Suppressor macrophage (primary cell): ENCODE data around the gene NUP205.

Experiments
- DNase-seq, 4 experiments: peaks; one replicate each; pipeline ENCODE4 v3.0.0-alpha.2; 2020 to 2022

NUP205 gene

DNA sequence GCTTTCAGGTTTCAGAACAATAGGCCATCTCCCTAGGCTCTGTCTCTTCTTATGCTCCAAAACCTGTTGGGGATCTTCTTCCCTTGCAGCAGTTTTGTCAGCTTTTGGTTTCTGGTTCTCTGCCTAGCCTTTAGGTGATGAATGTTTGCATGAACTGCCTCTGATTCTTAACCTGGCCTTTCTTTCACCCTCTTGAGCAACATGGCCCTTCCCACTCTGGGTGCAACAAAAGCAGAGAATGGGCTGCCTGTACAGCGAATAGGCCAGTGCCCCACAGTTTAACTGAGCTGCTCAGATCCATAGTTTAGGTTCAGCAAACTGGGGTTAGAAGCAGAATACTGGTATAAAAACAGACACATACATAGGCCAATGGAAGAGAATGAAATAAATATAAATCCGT lies 18.1 kb upstream of the NUP205 start:
- no peak for DNase-seq

DNA sequence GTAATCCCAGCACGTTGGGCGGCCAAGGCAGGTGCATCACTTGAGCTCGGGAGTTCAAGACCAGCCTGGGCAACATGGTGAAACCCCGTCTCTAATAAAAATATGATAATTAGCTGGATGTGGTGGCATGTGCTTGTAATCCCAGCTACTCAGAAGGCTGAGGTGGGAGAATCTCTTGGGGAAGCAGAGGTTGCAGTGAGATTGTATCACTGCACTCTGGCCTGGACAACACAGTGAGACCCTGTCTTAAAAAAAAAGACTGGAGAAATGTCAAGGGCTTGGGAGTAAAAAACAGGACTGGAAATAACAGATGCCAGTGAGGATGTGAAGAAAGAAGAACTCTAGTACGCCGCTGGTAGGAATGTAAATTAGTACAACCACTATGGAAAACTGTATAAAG lies 16.7 kb upstream of the NUP205 start:
- DNase-seq = no peak

DNA sequence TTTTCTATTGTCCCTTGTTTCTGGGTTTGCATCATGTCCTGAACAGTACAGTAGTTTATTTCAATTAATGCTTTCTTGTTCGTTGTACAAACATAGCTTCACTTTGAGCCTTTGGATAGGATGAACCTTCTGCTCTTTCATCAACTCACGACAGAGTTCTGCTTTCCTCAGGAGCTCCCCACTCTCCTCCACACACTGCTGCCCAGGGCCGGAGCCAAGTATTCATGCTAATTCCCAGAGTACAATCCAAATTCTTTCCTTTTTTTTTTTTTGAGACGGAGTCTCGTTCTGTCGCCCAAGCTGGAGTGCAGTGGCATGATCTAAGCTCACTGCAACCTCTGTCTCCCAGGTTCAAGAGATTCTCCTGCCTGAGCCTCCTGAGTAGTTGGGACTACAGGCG lies 7.5 kb upstream of the NUP205 start:
- no peak for DNase-seq

DNA sequence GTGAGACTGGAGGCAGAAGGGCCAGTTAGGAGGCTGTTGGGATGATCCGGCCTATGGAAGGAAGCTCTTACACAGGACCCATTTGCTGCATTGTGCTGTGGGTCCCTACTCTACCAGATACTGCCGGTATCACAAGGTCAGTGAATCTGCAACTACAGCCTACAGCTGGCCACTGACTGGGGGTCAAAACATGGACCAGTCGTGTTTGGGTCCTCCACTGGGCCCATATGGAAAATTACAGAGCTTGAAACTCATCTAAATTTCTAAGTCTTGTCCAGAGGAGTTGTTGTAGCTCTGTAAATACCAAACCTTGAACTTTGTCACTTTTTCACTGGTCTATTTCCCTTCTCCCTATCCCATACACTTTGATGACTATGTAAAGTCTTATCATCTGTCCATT lies 5.6 kb upstream of the NUP205 start:
- DNase-seq = no peak

DNA sequence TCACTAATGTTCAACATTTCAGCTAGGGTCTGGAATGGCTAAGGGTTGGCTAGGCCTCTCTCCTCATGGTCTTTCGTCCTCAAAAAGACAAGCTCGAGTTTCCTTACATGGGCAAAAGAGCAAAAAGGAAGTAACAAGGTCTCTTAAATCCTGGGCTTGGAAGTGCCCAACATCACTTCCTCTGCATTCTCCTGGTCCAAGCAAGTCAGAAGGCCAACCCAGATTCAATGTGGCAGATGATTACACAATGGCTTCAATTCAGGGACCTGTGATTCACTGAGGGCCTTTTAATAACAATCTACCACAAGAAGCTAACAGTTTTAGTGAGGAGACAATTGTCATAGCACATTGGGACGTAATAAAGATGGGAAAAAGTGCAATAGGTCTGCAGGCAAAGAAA lies 4.4 kb upstream of the NUP205 start:
- peak; percentile 18 to 62 (median 43) for DNase-seq

DNA sequence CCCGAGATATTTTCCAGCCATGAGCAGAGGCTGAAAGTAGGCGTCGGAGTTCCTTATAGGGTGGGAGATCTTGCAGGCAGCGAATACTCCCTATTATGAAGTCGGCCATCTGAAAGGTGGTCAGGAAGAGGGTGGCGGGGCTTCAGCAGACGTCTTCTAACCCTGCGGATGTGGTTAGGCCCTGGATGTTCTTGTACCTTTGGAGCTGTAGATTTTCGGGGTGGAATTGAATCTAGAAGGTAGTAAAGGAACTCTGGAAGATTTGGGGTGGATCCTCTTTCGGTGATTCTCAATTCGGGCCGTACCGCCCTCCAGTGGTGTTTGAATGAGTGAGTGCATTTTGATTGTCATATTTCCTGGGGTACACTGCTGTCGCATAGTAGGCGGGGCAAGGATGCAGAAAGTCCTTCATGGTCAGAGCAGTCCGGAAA lies 635 bp downstream of the NUP205 start:
- peak; percentile 77 to 82 (median 80) for DNase-seq

DNA sequence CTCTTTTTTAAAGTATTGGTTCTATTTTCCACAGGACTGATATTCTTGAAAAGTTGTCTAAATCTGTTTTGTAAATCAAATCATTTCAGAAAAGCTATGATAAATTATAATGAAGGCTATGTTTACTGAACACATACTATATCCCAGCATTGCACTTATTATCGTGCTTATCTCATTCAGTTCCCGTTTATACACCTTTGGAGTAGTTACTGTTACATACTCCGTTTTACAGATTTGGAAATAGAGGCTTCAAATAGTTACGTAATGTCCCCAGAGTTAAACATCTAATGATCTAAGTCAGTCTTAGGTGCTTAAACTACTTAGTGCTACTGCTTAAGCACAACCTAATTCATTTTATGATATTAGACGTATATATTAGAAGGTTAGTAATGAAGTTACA lies 1.2 kb downstream of the NUP205 start:
- DNase-seq = no peak

DNA sequence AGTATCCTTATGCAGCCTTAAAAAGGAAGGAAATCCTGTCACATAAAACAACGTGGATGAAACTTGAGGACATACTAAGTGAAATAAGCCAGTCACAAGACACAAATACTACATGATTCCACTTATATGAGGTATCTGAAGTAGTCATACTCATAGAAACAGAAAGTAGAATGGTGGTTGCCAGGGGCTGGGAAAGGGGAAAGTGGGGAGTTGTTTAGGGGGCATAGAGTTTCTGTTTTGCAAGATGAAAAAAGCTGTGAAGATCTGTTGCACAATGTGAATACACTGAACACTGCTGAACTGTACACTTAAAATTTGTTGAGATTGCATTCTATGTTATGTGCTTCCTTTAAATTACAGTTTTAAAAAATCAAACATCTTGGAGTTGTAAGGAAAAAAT lies 2.9 kb downstream of the NUP205 start:
- peak in 3 of 4 experiments; percentile 18 to 43 (median 34) for DNase-seq

DNA sequence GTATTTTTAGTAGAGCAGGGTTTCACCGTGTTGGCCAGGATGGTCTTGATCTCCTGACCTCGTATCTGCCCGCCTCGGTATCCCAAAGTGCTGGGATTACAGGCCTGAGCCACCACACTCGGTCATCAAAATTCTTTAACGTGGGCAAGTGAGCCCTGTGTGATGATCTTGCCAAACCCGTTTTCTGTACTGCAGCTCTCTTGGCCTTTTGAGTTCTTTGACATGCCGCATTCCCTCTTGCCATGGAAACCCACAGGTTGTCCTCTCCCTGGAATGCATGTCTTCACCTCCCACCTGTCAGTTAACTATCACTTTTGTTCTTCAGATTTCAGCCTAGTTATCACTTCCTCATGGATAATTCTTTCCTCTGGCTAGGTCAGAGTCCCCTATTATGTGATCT lies 5.0 kb downstream of the NUP205 start:
- no peak for DNase-seq

DNA sequence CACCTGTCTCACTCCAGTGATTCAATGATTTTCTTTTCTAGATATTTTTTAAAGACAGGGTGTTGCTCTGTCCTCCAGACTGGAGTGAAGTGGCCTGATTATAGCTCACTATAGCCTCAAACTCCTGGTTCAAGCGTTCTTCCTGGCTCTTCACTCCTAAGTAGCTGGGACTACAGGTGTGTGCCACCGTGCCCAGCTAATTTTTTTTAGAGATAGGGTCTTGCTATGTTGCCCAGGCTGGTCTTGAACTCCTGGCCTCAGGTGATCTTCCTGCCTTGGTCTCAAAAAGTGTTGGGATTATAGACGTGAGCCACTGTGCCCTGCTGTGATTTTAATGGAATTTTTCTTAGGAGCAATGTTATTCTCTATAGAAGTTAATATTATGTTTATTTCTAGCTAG lies 14.1 kb downstream of the NUP205 start:
- no peak for DNase-seq

DNA sequence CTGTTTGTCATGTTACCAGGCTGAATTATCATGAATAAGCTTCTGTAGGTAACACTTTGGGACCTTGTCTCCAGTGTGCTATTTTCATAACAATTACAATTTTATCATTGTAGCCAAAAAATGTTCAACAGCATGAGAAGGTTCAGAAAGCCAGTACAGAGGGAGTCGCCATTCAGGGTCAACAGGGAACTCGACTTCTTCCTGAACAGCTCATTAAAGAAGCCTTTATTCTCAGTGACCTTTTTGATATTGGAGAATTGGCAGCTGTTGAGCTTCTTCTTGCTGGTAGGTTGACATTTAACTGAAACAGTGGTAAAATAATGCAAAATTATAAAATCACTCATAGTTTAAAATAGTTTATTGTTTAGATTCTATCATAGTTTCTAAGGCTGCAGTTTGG lies 15.8 kb downstream of the NUP205 start:
- no peak for DNase-seq

DNA sequence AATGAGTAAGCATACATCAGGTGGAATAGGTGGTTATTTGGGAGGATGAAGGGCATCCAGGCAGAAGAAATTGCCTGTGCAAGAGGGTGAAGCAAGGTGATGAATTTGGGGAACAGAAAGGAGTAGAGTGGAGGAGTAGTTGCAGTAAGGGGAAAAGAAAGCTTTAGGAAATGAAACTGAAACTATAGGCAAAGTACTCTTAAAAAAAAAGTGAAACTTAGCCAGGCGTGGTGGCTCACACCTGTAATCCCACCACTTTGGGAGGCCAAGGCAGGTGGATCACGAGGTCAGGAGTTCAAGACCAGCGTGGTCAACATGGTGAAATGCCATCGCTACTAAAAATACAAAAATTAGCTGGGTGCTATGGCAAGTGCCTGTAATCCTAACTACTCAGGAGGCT lies 17.6 kb downstream of the NUP205 start:
- DNase-seq = no peak

DNA sequence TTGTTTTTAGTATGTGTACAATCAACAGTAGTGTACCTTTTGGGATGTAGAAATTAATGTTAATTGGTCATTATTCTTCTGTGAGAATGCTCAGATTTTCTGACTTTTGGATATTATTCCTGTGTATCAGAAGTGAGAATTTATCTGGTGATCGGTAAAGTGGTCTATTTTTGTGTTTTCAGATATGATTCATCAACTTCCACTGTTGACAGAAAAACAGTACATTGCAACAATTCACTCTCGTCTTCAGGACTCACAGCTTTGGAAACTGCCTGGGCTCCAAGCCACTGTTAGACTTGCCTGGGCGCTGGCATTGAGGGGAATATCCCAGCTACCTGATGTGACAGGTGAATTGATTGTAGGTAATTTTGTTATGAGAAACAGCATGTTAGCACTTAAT lies 20.9 kb downstream of the NUP205 start:
- DNase-seq = no peak

DNA sequence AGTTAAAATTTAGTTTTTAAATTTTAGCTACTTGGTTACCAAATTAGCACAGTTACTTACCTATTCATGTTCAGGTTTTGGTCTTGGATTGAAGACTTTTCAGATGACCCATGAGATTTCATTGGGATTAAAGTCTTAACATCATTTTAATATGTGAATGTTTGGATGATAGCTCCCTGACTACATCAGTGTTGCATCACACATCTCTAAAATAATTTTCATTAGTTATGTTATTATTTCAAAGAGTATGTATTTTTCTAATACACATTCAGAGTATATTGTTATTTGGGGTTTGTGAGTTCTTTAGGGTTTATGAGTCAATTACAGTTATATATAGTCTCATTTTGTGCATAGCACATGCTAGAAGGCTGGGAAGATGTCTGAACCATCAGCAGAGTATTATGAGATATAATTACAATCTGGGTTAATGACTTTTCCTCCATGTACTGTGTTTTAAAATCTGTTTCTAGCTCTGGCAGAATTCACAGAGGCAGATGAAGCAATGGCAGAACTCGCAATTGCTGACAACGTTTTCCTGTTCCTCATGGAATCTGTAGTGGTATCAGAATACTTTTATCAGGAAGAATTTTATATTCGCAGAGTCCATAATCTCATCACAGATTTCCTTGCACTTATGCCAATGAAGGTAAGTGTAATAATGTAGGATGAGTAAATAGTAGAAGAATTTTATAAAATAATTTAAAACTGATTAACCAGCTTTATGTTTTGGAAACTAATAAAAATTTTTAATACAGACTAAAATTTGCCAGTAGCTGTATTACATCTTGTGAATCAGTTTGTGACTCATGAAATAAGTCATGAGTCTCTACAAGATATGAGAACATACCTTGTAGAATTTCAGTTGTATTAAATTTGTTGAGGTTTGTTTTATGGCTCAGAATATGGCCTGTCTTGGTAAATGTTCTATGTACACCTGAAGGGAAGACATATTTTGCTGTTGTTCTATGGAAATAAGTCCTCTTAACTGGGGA lies 26.9 kb downstream of the NUP205 start:
- no peak for DNase-seq

DNA sequence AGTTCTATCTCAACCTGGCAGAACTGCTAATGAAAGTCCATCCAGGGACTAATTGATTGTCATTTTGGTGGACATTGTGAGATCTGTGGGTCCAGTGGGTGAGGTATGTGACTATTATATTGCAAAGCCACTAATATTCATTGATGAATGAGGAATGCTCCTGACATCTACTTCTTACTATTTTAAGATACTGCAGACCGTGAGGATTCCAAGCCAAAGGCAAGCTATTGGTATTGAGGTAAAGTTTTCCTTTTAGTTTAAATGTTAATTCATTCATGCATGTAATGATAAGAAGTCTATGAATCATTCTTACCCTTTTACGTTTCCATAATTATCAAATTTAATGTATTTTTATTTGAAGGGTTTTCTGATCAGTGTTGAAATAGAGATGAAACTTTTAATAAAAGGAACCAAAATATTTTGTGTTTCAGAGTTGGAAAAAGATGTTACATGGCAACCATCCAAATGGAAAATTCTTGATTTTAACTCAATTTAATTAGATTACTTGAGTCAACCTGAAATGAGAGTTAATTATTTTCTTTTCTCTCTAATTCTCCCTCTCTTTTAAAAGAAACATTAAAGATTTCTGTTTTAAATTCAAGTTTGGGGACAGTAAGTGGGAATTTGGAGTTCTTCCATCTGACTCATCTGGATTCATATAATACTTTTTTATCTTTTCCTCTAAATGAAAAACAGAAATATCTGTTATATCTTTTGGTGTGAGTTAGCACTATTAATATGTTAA lies 39.6 kb downstream of the NUP205 start:
- DNase-seq = no peak

DNA sequence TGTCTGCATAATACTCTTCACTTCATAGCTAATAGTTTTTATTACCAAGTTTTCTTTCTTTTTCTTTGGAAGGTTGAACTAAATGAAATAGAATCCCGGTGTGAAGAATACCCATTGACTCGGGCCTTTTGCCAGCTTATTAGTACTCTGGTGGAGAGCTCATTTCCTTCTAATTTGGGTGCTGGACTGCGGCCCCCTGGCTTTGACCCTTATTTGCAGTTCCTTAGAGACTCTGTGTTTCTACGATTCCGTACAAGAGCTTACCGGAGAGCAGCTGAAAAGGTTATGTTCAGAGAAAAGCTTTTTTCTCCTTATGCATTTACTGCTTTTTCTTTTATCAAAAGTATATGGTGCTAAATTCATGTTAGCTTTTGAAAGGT lies 40.2 kb downstream of the NUP205 start:
- no peak for DNase-seq

DNA sequence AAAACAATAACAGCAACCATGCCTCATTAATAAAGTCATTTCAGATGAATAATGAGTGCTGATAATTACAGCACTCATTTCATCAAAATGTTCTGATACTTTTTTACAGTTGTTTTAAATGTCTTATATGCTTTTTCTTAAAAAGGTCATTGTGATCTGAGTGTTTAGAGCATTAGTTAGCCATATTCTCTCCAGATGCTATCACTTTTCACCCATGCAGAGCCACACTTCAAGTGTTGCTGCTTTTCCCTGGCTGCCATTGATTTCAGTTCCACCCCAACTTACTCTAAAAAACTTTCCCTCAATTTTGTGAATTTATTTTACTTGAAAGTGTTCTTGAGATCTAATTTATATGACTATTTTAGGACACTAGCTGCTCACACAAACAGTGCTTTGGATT lies 41.8 kb downstream of the NUP205 start:
- no peak for DNase-seq

DNA sequence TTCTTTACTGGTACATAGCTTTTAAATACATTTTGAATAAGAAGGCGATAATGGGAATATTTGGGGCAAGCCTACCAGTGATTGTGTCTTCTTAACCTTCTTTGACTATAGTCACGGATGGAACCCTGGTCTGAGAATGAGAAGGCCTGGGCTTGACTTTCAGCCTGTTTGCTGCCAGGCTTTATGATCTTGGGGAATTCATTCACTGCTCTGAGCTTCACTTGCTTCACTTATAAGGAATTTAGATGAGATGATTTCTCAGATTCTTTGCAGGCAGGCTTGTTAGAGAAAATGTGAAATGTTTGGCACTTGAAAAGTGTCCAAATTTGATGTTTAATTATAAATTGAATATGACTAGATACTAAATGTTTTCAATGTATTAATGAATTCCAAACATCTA lies 42.5 kb downstream of the NUP205 start:
- no peak for DNase-seq

DNA sequence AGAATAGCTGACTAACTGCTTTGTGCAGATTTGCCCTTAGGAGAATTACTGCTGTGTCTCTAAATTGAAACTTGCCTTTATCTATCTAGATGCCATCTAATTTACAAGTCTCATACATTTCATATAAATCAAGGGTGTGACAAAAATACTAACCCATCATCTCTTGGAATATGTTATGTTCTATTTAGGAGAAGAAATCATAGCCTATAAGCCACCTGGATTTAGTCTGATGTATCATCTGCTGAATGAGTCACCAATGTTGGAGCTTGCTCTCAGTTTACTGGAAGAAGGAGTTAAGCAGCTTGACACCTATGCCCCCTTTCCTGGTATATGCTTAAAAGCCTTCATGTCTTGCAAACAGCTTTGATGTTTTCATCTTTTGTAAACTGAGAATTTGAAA lies 43.5 kb downstream of the NUP205 start:
- no peak for DNase-seq

DNA sequence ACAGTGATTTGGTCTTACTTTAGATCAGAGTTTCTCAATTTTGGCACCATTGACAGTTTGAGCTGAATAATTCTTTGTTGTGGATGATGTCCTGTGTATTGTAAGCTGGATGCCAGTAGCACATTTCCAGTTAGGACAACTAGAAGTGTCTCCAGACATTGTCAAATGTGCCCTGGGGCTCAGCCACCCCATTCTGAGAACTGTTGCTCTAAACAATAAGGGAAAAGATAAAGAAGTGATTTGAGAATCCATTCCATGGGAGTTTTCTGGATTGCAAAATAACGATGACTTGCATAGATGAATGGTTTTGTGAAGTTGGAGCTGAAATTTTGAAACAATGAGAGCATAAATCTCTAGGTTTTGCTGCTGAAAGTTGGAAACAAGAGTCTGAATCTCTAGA lies 44.6 kb downstream of the NUP205 start:
- DNase-seq = no peak

DNA sequence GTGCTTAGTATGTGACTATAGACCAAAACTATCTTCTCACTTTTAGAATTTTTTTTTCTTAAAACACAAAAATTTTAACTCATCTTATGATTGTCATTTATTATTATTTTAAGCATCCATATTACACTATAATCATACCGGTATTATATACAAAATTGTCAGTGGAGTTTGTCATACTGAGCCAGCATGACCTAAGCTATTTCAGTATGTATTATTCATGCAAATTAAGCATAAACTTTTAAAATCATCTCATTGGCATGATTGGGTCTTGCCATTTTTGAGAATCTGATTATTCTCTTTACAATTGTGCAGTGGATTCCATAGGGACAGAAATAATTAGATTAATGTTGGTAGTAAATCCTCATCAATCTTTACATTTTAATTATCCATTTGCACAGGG lies 58.4 kb downstream of the NUP205 start:
- no peak for DNase-seq

DNA sequence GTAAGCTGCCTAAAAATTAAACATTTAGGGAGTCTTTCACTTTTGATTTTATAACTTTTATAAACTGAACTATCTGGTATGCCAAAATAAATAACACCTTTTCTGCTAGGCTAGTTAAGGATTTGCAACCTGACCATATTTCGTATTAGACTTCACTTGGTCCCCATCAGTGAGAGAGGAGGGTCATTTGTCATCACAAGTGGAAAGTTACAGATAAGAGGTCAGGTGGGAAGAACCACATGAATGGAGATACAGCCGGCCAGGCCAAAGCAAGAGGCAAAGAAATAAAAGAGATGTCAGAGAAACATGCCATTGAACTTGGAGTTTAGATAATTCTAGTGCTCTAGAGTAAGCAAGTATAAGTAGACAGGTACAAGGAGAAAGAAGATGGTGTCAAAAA lies 60.1 kb downstream of the NUP205 start:
- DNase-seq = no peak

DNA sequence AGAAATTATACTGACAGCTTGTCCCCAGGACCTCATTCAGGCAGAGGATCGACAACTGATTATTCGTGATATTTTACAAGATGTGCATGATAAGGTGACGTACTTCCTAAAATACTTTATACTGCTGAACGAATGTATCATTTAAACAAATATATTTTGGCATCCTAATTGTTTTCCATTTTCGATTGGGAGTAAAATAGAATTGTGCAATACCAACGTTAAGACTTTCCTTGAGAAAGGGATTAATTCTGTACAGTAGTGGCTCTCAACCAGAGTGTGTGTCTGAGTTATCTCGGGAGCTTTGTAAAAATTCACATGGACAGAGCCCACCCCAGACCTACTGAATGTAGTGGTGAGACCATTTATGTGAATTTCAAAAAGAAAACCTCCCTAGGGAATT lies 60.8 kb downstream of the NUP205 start:
- no peak for DNase-seq

DNA sequence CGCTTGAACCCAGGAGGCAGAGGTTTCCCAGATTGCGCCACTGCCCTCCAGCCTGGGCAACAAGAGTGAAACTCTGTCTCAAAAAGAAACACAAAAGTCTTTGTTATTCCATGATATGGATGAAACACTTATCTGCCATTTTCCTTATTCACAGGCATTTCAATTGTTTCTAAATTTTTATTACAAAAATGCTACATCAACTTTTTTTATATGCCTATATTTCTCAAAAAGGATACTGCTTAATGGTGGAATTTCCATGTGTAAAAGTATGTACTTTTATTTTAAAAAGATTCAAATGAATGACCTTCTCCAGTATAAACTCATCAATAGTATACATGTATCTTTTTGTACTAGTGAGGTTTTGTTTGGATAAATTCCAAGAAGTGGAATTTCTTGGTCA lies 62.7 kb downstream of the NUP205 start:
- no peak for DNase-seq
